Endothelial cell of coronary artery (primary cell): ENCODE data around the gene ZNF556. TPM values are rescaled to one million over a fixed set of nuclear protein-coding genes. Genes with fewer than 3 reads are reported as not detected.

ENCODE experiments used
- total RNA-seq: library from RNA; depleted of rRNA; stranded (reverse); fragments of >200 nt; gene quantifications from 2 replicates; pipeline ENCODE4 v1.2.3, GENCODE V29; 2014

ZNF556 gene
- total RNA-seq = not detected in 2 replicates

GRCh38 chr19:2867025-2867991, at the start of gene ZNF556:
Gene ZNF556, plus strand, starts transcription at chr19:2867335. Its CDS starts 87 bp downstream, at chr19:2867422.

GRCh38 chr19:2819540-2820111, 47.5 kb upstream of the ZNF556 start, which contains the start of gene ZNF554:
Gene ZNF554, plus strand, starts transcription at chr19:2819868. Its CDS starts 204 bp downstream, at chr19:2820072.

GRCh38 chr19:2840794-2841791, 26.0 kb upstream of the ZNF556 start, which contains the start of gene ZNF555:
Gene ZNF555, plus strand, starts transcription at chr19:2841475. Its CDS starts 98 bp downstream, at chr19:2841573.

GRCh38 chr19:2900296-2901252, 33.4 kb downstream of the ZNF556 start, which contains the start of gene ZNF57:
Gene ZNF57, plus strand, starts transcription at chr19:2900928. Its CDS starts 118 bp downstream, at chr19:2901046.

Other genes with a start within 250 kb of the ZNF556 start
- gene GNG7, start 164.6 kb upstream of the ZNF556 start, total RNA-seq = 0.18 and 0.28 TPM in 2 replicates
- 0.09 TPM in 1 of 2 replicates, not detected in the other for gene DIRAS1, start 146.0 kb upstream of the ZNF556 start, total RNA-seq
- 19.9 and 21.0 TPM in 2 replicates for gene SLC39A3, start 127.3 kb upstream of the ZNF556 start, total RNA-seq
- 35.7 and 36.8 TPM in 2 replicates for gene SGTA, start 84.1 kb upstream of the ZNF556 start, total RNA-seq
- gene THOP1, start 81.8 kb upstream of the ZNF556 start, total RNA-seq = 110 and 144 TPM in 2 replicates
- 2.3 and 2.9 TPM in 2 replicates for gene ZNF554, start 47.5 kb upstream of the ZNF556 start, total RNA-seq
- gene ZNF555, start 25.9 kb upstream of the ZNF556 start, total RNA-seq = 4.4 and 5.4 TPM in 2 replicates
- 4.4 and 4.6 TPM in 2 replicates for gene ZNF57, start 33.6 kb downstream of the ZNF556 start, total RNA-seq
- gene ZNF77, start 77.6 kb downstream of the ZNF556 start, total RNA-seq = 7.6 and 10.4 TPM in 2 replicates
- 0.99 and 4.5 TPM in 2 replicates for gene TLE6, start 110.2 kb downstream of the ZNF556 start, total RNA-seq
- 11.8 and 47.5 TPM in 2 replicates for gene TLE2, start 161.9 kb downstream of the ZNF556 start, total RNA-seq
- 148 and 183 TPM in 2 replicates for gene TLE5, start 195.2 kb downstream of the ZNF556 start, total RNA-seq
- 84.1 and 92.1 TPM in 2 replicates for gene GNA11, start 227.0 kb downstream of the ZNF556 start, total RNA-seq